GM18507 (cell line): ENCODE results near the gene HP1BP3.

Experiments
- DNase-seq: peaks from one replicate; pipeline ENCODE4 v3.0.0; 2011; ENCODE audit warnings: low read depth; ENCODE audit not compliant: insufficient read length; ENCODE audit errors: extremely low spot score
- FAIRE-seq: peaks from 2 replicates; lab custom pipeline; 2011; peaks lifted over from hg19 to GRCh38; lab: Jason Lieb, UNC

Gene HP1BP3

DNA sequence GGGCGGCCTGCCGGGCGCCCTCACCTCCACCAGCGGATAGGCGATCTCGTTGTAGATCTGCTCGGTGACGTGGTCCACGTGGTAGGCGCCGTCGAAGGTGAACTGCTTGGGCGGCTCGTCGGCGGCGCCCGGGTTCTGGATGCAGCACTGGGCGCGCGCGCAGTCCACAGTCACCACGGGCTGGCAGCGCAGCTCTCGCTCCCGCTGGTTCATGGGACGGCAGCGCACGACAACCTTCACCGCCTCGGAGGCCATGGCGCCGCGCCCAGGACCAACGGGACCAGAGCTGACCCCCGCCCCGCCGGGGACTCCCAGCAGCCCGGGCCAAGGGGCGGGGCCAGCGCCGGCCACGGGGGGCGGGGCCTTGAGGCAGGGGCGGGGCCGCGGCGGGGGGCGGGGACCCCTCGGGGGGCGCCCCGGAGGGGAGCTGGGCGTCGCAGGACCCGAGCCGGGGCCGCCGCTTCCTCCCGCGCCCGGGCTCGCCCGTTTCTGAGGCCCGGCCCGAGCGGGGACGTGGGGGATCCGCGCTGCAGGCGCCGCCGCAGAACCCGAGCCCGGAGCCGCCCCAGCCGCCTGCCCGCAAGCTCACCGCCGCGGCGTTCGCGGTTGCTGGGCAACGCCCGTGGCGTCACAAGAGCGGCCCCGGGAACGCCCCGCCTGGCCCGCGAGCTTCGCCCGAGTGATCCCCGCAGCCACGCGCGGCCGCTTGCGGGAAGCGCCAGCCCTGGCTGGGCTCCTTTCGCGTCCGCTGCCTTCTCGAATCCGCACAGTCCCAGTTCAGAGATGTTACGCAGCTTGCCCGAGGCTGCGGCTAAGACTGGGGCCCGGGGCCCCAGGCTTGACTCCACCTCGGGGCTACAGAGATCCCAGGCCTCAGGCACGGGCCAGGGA is 69.4 kb downstream of the HP1BP3 start, which contains the start of gene KIF17:
KIF17 (minus strand) TSS at position 556 of the 891 bp plus-strand sequence; CDS start at position 255, 301 bp downstream.
- DNase-seq = peak; percentile 59
- FAIRE-seq = no peak

DNA sequence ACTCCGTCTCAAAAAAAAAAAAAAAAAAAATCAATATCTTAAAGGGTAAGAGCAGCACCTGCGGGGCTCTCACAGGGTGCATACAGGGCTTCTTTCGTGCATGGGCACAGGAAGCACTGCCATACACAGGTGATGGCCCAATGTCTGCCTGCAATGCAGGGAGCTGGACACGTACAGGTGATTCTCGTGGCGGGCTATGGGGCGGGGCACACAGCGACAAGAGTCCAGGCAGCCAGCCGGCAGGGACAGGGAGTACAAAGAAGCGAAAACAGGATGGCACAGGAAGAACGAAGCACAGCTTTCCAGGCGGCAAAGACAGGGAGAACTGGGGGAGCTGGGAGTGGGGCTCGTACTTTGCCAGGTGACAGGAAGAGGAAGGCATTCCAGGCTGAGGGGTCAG is 70.9 kb downstream of the HP1BP3 start:
- no peak for FAIRE-seq

DNA sequence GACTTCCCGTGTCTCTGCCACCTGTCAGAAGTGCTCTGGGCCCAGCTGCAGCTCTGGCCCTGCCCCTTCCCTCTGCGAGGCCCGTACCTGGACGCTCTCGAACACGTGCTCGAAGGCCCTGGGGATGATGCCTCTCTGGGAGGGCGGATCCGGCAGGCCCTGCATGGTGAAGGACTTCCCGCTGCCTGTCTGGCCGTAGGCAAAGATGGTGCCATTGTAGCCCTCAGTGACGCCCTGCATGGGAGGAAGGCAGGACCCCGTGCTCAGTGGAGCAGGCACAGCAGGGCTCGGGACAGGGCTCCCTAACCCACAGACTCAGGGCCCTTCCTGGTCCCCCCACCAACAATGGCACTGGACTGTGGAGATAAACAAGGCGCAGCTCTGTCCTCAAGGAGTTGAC is 71.7 kb downstream of the HP1BP3 start:
- FAIRE-seq (no peak), DNase-seq (no peak)

More for the DNA sequence above, 70.9 kb downstream of the HP1BP3 start:
- DNase-seq = no peak

DNA sequence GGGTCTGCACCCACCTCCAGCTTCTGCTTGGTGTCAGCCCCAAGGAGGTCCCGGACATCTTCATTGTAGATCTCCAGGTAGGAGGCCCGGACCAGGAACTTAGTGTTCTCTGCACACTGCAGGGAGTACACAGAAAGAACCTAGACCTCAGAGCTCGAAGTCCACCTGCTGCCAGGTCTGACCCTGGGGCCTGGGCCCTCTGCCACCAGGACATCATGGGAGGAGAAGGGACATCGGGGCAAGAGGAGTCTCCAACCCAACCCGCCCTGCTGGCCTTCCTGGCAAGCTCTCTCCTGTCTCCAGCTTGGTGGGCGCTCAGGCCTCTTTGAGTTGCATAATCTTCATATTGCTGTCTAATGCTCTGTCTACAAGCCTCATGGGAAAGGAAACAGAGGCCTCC is 73.7 kb downstream of the HP1BP3 start:
- DNase-seq (no peak), FAIRE-seq (no peak)

DNA sequence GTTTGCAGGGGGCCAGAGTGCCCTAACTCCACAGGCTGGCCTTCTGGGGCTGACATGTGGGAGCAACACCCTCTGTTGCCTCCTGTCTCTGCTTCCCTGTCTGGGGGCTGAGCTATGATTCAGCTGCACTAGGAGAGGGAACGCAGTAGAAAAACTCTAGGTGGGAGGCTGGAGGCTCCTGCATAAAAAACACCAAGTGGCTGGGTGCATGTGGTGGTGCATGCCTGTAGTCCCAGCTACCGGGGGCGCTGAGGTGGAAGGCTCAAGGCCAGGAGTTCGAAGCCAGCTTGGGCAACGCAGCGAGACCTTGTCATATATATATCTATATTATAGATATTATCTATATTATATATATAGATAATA is 74.9 kb downstream of the HP1BP3 start:
- FAIRE-seq = no peak
- DNase-seq = no peak

DNA sequence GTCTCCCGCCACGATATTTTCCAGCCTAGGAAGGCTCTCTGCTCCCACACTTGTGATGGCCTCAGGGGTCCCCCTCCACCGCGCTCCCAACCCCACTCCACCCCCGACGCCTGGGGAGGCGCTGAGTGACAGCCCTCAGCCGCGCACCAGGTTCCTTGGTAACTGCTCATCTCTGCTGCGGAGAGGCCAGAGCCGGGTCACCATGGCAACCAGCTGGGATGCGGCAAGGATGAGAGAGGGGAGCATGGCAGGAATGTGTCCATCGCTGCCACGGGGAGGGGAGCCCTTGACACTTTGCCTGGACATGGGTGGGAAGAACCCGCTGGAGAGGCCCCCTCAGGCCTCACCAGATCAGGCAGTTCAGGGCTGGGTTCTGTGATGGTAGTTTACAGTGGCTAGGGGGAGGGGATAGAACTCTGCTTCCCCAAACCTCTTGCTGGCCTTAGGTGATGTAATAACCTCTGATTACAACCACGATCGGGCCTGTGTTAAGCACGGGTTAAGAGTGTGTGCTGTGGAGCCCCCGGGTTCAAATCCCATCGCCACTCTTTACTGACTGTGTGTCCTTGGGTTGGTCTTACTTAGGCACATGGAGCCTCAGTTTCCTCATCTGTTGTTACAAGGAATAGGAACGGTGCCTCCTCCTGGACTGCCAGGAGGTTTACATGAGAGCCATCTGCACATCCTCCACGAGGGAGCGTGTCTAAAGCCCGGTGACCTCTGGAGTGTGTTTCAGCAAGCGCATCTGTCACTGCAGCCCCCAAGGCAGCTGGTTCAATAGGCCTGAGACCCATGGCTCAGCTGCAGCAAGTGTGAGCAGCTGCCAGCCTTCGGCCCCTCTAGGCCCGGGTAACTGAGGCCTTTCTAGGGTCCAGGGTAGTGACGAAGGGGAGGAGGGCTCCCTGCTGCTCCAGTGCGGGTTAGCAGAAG is 75.6 kb downstream of the HP1BP3 start:
- no peak for DNase-seq
- no peak for FAIRE-seq

DNA sequence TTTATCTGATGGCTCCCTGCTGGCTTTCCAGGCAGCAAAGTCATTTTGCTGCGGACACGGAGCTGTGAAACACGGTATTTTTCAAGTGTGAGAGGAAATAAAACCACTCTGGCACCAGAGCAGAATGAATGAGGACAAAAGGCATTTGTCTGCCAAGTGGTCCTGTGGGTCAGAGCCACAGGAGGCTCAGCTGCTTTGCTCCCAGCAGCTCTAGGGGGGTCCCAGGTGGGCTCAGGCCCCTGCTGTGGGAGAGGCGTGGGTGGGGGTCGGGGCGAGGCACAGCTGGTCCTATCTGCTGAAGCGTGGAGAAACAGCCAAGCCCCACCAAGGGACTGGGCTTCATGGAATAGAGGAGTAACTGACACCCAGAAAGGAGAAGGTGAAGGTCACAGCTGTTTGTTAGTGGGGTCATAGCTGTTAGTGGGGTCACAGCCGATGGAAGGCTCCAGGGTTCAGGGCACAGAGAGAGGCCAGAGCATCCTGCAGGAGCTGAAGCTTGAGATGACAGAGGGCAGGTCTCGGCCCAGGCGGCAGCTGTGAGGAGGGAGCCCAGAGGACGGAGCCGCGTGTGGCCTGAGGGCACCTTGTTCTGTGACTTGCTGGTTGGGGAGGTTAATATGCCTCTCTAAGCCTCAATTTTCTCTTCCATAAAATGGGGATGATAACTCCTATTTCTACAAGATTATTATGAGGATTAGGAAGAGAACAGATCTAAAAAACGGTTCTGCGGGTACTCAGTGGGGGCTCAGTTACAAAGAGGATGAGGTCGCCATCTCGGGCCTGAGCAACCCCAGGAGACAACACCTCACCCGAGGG is 76.4 kb downstream of the HP1BP3 start:
- no peak for DNase-seq
- no peak for FAIRE-seq

DNA sequence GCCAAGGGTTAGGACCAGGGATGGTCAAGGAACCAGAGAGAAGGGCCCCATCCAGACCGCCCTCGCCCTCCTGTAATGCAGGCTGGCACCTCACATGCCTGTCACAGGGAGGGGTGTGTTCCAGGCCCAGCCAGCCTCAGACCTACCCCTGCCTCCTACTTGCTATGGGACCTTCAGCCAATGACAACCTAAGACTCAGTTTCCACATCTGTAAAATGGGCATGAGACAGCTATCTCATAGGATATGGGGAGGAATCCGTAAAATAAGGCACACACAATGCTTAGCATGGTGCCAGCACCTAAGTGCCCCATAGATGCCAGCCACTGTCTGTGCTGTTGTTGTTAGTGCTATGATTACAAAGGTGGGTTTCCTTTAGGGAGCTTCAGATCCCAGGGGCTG is 77.2 kb downstream of the HP1BP3 start:
- FAIRE-seq = no peak
- DNase-seq = no peak

DNA sequence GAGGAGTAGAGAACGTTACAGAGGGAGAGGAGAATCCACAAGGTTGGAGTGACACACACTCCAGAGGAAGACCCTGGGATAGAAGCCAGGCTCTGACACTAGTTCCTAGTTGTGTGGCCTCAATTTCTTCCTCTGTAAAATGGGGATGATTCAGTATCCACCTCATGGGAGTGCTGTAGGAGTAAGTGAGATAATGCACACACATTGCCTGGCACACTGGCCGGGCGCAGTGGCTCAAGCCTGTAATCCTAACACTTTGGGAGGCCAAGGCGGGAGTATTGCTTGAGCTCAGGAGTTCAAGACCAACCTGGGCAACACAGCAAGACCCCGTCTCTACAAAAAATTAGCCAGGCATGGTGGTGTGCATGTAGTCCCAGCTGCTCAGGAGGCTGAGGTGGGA is 78.2 kb downstream of the HP1BP3 start:
- FAIRE-seq = no peak
- no peak for DNase-seq

DNA sequence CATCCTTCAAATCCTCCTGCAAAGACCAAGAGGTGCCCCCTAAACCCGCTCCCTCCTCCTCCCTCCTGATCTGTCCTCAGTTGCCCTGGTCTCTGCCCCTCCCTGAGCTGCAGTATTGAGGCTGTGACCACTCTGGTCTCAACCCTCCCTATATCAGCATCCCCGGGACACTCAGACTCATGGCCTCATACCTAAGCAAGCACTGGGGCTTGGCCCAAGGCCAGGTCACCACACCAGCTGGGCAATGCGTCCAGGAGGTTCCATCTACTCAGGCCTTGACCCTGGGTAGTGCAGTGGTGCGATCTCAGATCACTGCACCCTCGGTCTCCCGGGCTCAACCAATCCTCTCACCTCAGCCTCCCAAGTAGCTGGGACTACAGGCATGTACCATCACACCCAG is 79.0 kb downstream of the HP1BP3 start:
- FAIRE-seq (no peak), DNase-seq (no peak)

DNA sequence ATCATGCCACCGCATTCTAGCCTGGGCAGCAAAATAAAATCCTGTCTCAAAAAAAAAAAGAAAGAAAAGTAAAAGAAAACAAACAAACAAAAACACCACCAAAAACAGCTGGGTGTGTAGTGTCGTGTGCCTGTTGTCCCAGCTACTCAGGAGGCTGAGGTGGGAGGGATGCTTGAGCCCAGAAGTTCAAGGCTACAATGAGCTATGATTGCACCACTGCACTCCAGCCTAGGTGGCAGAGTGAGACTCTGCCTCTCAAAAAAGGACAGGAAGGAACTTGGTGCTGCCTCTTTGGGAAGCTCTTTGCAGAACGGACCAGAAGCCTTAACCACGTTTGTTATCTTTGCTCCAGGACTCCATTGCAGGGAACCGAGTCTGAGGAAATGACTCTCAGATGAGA is 80.3 kb downstream of the HP1BP3 start:
- no peak for FAIRE-seq
- DNase-seq = no peak

DNA sequence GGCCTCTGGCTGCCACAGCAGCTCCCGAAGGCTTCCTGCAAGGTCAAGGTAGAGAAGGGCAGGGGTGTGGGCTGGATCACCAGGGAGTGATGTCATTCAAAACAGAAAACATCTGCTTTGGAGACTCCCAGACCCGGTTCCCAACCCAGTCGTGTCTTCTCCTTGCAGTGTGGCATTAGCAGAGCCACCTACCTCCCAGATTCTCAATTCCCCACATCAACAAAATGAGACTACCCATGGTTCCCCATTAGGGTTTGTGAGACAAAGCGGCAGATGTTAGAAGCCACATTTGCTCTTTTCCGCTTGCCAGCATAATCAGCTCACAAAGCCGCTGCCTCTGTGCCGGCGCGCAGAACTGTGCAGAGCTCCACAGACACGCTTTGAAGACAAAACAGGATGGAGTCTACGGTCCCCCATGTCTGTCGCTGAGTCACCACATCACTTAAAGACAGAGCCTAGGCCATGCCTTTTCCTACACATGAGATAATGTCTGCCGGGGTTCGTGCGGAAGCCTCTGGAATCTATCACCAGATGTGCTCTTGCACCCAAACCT is 81.8 kb downstream of the HP1BP3 start:
- FAIRE-seq (no peak), DNase-seq (no peak)

DNA sequence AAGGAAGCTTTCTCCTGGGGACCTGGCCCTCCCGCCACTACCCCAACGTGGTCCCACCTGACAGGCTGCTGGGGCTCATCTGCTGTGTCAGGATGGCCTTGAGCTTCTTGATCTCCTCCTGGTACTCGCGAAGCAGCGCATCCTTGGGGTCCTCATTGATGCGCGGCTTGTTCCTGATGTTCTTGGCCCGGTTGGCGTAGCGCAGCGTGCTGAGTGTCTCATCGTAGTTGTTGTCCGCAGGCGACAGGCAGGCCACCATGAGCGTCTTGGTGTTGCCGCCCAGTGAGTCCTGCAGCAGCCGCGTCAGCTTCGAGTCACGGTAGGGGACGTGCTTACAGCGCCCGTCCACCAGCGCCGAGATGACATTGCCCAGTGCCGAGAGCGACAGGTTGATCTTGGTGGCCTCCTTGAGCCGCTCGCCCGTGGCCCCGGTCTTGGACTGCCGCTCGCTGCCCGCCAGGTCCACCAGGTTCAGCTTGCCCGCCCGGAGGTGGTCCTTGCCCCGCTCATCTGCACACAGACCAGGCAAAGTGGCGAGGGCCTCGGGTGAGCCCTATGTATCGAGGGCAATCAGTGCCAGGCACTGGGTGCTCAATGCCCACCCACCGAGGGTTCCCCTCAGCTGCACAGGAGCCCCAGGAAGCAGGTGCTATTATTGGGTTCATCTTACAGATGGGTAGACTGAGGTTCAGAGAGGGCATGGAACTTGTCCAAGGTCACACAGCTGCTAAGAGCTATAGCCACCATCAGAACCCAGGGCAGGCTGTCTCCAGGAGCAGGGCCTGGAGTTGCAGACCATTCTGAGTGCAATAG is 82.5 kb downstream of the HP1BP3 start:
- FAIRE-seq (no peak), DNase-seq (no peak)

DNA sequence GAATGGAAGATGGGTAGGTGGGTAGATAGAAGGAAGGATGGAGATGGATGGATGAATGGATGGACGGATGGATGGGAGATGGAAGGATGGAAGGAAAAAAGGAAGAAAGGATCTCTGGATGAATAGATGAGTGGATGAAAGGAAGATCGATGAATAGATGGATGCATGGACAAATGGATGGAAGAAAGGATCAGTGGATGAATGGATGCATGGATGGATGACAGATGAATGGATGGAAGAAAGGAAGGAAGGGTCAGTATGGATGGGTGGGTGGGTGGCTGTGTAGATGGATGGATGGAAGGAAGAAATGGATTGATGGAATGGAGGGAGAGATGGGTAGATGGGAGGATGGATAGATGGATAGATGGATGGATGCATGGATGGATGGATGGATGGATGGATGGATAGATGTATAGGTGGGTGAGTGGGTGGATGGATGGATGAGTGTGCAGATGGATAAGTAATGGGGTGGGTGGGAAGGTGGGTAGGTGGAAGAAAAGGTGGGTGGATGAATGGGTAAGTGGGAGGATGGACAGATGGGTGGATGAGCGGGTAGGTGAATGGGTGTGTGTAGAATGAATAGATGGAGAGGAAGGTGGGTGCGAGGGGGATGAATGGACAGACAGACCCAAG is 83.9 kb downstream of the HP1BP3 start:
- FAIRE-seq = no peak
- DNase-seq = no peak

DNA sequence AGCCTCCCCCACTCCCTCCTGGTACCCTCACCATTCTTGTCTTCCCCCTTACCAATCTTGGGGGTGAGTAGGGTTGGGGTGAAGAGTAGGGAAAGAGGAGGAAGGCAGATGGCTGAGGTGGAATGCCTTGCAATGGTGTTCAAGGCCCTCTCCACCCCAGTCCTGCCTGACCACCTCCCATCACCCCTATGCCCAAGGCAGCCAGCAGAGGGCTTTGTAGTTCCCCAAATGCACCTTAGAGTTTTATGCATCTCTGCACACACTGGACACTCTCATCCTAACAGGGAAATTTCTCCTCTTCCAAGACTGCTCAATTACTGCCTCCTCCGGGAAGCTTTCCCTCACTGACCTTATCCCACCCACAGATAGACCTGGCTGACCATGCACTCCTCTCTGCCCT is 84.7 kb downstream of the HP1BP3 start:
- FAIRE-seq = no peak
- DNase-seq = no peak

DNA sequence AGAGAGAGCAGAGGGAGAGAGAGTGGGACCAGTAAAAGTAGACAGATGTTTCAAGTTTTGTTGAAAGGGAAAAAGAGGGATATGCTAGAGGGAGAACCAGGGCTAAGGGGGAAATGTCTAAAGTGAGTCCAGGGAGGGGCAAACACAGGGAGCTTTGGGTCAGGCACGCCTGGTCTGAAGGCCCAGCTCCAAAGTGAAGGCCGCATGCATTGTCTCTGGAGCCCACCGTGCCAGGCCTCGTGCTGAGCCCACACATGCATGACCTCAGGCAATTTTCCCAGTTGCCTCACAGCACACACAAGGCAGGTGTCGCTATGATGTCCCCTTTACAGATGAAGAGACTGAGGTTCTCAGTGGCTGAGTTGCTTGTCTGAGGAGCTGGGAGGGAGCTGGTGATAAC is 85.3 kb downstream of the HP1BP3 start:
- DNase-seq (no peak), FAIRE-seq (no peak)

DNA sequence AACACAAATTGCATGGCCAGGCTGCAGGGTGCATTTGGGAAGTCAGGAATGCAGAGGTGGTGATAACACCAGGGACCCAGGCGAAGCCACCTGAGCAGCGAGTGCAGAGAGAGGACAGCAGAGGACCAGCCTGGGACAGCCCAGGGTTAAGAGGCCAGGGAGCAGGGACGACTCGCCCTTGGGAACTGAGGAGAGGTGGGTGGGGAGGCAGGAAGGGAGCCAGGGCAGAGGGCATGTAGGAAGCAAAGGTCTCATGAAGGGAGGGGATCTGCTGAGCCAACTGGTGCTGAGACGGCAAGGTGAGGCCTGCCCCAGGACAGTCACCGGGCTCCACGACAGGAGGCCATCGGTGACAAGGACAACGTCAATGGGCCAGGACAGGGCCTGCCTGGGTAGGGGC is 85.7 kb downstream of the HP1BP3 start:
- FAIRE-seq (no peak), DNase-seq (no peak)

DNA sequence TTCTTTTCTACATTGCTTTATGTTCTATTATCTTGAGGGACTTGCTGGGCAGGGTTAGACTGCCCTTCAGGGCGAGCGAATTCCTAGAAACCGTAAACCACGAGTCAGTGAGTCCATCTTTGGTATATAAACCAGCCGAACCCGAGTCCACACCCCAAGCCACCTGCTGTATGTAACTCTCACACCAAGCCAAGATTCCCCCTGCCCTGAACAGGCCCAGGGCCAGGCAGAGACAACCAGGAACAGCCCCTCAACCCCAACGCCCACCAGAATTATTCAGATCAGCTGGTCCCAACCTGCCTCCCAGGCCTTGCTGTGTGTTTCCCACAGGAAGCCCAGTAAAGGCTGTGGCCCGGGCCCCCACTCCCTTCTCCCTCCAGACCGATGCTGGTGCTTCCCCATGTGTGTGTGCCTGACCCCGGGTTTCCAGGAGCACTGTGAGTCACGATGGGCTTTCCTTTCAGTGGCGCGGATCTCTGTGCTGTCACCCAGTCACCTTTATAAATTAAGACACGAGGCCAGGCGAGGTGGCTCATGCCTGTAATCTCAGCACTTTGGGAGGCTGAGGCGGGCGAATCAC is 86.4 kb downstream of the HP1BP3 start:
- DNase-seq = no peak
- no peak for FAIRE-seq
